Vein endothelial cell (primary cell): ENCODE data around the gene PKN3. TPM values are rescaled to one million over a fixed set of nuclear protein-coding genes. Genes with fewer than 3 reads are reported as not detected.

Source experiments
- small RNA-seq: library from RNA; depleted of rRNA; stranded (forward); fragments of <200 nt; gene quantifications from one replicate; pipeline ENCODE3, GENCODE V24; 2012
- total RNA-seq: library from RNA; depleted of rRNA; stranded (reverse); fragments of >200 nt; gene quantifications from 2 replicates; pipeline ENCODE4 v1.2.3, GENCODE V29; 2012

PKN3 gene
- 17.2 and 25.5 TPM in 2 replicates for total RNA-seq

GRCh38 chr9:128702445-128702948 lies at the start of gene PKN3:
Gene PKN3, plus strand, starts transcription at chr9:128702503. Its CDS starts 413 bp downstream, at chr9:128702916.

GRCh38 chr9:128656416-128657343 lies 45.6 kb upstream of the PKN3 start, which contains the start of gene DYNC2I2:
Gene DYNC2I2, minus strand, starts transcription at chr9:128656847. Its CDS starts 121 bp downstream, at chr9:128656726.

GRCh38 chr9:128688501-128689292 lies 13.6 kb upstream of the PKN3 start, which contains the start of gene SET:
Gene SET, plus strand, starts transcription at chr9:128689222. Its CDS starts 361 bp downstream, at chr9:128689583.

GRCh38 chr9:128723866-128724743 lies 21.8 kb downstream of the PKN3 start, which contains the start of gene ZDHHC12:
Gene ZDHHC12, minus strand, starts transcription at chr9:128724127. Its CDS starts 34 bp downstream, at chr9:128724093.

Small RNA genes lying within 50 kb of the gene (small RNA-seq; reads per million reads assigned to genes)
- gene RF00017 (not detected), gene RN7SL560P (not detected)

Other genes starting within 250 kb of the PKN3 start
- 36.6 and 40.5 TPM in 2 replicates for gene ODF2, start 246.5 kb upstream of the PKN3 start, total RNA-seq
- gene GLE1, start 197.8 kb upstream of the PKN3 start, total RNA-seq = 17.6 and 22.4 TPM in 2 replicates
- gene SPTAN1, start 149.9 kb upstream of the PKN3 start, total RNA-seq = 470 and 484 TPM in 2 replicates
- gene DYNC2I2, start 45.7 kb upstream of the PKN3 start, total RNA-seq = 61.0 and 62.1 TPM in 2 replicates
- 371 and 506 TPM in 2 replicates for gene SET, start 13.3 kb upstream of the PKN3 start, total RNA-seq
- 39.0 and 46.1 TPM in 2 replicates for gene ZDHHC12, start 21.6 kb downstream of the PKN3 start, total RNA-seq
- 14.0 and 23.2 TPM in 2 replicates for gene ZER1, start 69.4 kb downstream of the PKN3 start, total RNA-seq
- gene TBC1D13, start 84.8 kb downstream of the PKN3 start, total RNA-seq = 29.1 and 33.4 TPM in 2 replicates
- gene ENDOG, start 116.0 kb downstream of the PKN3 start, total RNA-seq = 19.8 and 23.5 TPM in 2 replicates
- 21.6 and 22.0 TPM in 2 replicates for gene SPOUT1, start 127.3 kb downstream of the PKN3 start, total RNA-seq
- gene KYAT1, start 179.4 kb downstream of the PKN3 start, total RNA-seq = 5.7 and 9.5 TPM in 2 replicates
- gene LRRC8A, start 179.6 kb downstream of the PKN3 start, total RNA-seq = 149 and 154 TPM in 2 replicates
- gene PHYHD1, start 218.5 kb downstream of the PKN3 start, total RNA-seq = 0.19 and 1.3 TPM in 2 replicates
- gene DOLK, start 245.1 kb downstream of the PKN3 start, total RNA-seq = 32.4 and 35.6 TPM in 2 replicates
- gene NUP188, start 245.2 kb downstream of the PKN3 start, total RNA-seq = 54.9 and 64.4 TPM in 2 replicates